ENCODE data around the gene CEP112. TPM values are rescaled to one million over a fixed set of nuclear protein-coding genes. Genes with fewer than 3 reads are reported as not detected.

CEP112 gene
- total and polyA plus RNA-seq, 2 experiments from 2014 or later, result 4.0 to 4.3 TPM

DNA sequence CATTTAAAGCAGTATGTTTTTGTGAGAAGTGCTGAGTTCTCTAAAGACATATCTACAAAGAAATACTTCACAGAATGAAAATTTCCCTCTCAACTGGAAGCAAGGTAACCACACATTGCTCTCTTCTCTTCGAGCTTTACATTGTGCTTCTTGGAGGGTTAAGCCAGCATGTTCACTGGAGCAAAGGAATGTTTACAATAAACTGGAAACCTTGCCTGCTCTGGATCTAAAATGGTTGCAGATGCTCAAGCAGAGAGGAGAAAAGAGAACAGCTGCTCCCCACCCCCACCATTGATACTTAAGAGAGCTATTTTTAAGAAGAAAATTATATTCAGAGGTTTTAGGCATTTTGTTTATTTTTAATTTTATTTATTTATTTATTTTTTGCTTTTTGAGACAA, 213.1 kb downstream of the CEP112 start (continued):
- TF ChIP-seq, protein P1, sequence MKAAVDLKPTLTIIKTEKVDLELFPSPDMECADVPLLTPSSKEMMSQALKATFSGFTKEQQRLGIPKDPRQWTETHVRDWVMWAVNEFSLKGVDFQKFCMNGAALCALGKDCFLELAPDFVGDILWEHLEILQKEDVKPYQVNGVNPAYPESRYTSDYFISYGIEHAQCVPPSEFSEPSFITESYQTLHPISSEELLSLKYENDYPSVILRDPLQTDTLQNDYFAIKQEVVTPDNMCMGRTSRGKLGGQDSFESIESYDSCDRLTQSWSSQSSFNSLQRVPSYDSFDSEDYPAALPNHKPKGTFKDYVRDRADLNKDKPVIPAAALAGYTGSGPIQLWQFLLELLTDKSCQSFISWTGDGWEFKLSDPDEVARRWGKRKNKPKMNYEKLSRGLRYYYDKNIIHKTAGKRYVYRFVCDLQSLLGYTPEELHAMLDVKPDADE (IDR thresholded peaks at IDR 0.05), result no peak
- no peak for TF ChIP-seq ZNF331 (CRISPR knock-in tag; IDR thresholded peaks at IDR 0.05; ENCODE audit: low read depth)
- TF ChIP-seq, protein P2, sequence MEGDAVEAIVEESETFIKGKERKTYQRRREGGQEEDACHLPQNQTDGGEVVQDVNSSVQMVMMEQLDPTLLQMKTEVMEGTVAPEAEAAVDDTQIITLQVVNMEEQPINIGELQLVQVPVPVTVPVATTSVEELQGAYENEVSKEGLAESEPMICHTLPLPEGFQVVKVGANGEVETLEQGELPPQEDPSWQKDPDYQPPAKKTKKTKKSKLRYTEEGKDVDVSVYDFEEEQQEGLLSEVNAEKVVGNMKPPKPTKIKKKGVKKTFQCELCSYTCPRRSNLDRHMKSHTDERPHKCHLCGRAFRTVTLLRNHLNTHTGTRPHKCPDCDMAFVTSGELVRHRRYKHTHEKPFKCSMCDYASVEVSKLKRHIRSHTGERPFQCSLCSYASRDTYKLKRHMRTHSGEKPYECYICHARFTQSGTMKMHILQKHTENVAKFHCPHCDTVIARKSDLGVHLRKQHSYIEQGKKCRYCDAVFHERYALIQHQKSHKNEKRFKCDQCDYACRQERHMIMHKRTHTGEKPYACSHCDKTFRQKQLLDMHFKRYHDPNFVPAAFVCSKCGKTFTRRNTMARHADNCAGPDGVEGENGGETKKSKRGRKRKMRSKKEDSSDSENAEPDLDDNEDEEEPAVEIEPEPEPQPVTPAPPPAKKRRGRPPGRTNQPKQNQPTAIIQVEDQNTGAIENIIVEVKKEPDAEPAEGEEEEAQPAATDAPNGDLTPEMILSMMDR (conservative IDR thresholded peaks at IDR 0.05; ENCODE audit: low read depth in 2 of 2), result no peak
- no peak for TF ChIP-seq ZNF114 (CRISPR knock-in tag; IDR thresholded peaks at IDR 0.05)
- no peak for TF ChIP-seq JUNB (IDR thresholded peaks at IDR 0.05; ENCODE audit: unreplicated experiment)
- no peak for TF ChIP-seq POLR2AphosphoS5 (IDR thresholded peaks at IDR 0.05; ENCODE audit: low read depth)

DNA sequence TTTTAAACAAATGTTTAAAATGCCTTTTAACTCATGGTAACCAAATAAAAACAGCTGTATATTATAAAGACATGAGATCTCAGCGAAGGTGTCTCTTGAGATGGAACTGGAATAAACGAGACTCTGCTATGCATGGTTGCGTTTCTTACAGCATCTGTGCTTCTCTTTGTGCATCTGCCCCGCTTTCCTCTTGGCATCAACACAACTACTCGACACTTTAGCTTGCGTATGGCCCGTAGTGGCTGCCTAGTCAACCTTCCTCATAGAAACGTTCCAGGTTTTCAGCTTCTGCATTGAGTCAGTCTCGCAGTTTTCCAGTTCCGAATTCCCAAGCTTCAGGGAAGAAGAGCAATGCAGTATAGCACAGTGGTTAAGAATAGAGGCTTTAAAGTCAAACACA, 214.9 kb downstream of the CEP112 start:
- DNase-seq (ENCODE audit: low spot score) (no peak), ATAC-seq (no peak)
- peaks cover 3% of the 10 kb centered on the region; the same call in 1 of the 3 replicates for H3K9me3 Mint-ChIP-seq
- Histone ChIP-seq H3K4me2 (no peak overlapping the region), H3K36me3 (ENCODE audit: insufficient read depth) (no peaks in the 10 kb centered on the region), H3K27me3 (ENCODE audit: insufficient read depth) (no peaks in the 10 kb centered on the region), H4K20me1 (replicated peaks; ENCODE audit: insufficient read depth) (no peaks in the 10 kb centered on the region), H2AFZ (no peak overlapping the region), H3K79me2 (replicated peaks; ENCODE audit: insufficient read depth) (no peaks in the 10 kb centered on the region), H3K4me1 (ENCODE audit: insufficient read depth) (no peaks in the 10 kb centered on the region), H3K4me3 (no peak overlapping the region), H3K27ac (ENCODE audit: low read depth) (no peak overlapping the region), H3F3A (replicated peaks; ENCODE audit: low read depth) (no peaks in the 10 kb centered on the region), H3K9me2 (ENCODE audit: insufficient read depth) (no peaks in the 10 kb centered on the region)
- H3K4me3 Mint-ChIP-seq, result no peak overlapping the region
- no peaks in the 10 kb centered on the region for H3K36me3 Mint-ChIP-seq (ENCODE audit: low read depth)
- H3K27me3 Mint-ChIP-seq (ENCODE audit: insufficient read depth, low read depth, poor library complexity), result peaks cover 4% of the 10 kb centered on the region
- H3K4me1 Mint-ChIP-seq, result peaks cover 5% of the 10 kb centered on the region; the same call in 2 of the 3 replicates
- no peak overlapping the region for H3K27ac Mint-ChIP-seq
- no peak for TF ChIP-seq ZNF331 (CRISPR knock-in tag; IDR thresholded peaks at IDR 0.05; ENCODE audit: low read depth)
- no peak for TF ChIP-seq POLR2AphosphoS5 (IDR thresholded peaks at IDR 0.05; ENCODE audit: low read depth)
- TF ChIP-seq EZH2phosphoT487 (IDR thresholded peaks at IDR 0.05; ENCODE audit: unreplicated experiment), result no peak
- TF ChIP-seq JUNB (IDR thresholded peaks at IDR 0.05; ENCODE audit: unreplicated experiment), result no peak
- TF ChIP-seq ZNF114 (CRISPR knock-in tag; IDR thresholded peaks at IDR 0.05), result no peak
- TF ChIP-seq STAT1 (IDR thresholded peaks at IDR 0.05; ENCODE audit: unreplicated experiment), result no peak
- TF ChIP-seq, protein P3, sequence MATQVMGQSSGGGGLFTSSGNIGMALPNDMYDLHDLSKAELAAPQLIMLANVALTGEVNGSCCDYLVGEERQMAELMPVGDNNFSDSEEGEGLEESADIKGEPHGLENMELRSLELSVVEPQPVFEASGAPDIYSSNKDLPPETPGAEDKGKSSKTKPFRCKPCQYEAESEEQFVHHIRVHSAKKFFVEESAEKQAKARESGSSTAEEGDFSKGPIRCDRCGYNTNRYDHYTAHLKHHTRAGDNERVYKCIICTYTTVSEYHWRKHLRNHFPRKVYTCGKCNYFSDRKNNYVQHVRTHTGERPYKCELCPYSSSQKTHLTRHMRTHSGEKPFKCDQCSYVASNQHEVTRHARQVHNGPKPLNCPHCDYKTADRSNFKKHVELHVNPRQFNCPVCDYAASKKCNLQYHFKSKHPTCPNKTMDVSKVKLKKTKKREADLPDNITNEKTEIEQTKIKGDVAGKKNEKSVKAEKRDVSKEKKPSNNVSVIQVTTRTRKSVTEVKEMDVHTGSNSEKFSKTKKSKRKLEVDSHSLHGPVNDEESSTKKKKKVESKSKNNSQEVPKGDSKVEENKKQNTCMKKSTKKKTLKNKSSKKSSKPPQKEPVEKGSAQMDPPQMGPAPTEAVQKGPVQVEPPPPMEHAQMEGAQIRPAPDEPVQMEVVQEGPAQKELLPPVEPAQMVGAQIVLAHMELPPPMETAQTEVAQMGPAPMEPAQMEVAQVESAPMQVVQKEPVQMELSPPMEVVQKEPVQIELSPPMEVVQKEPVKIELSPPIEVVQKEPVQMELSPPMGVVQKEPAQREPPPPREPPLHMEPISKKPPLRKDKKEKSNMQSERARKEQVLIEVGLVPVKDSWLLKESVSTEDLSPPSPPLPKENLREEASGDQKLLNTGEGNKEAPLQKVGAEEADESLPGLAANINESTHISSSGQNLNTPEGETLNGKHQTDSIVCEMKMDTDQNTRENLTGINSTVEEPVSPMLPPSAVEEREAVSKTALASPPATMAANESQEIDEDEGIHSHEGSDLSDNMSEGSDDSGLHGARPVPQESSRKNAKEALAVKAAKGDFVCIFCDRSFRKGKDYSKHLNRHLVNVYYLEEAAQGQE (IDR thresholded peaks at IDR 0.05; ENCODE audit: unreplicated experiment), result no peak
- TF ChIP-seq, protein P2 (conservative IDR thresholded peaks at IDR 0.05; ENCODE audit: low read depth in 2 of 2), result no peak
- no peak for TF ChIP-seq NANOG (IDR thresholded peaks at IDR 0.05; ENCODE audit: borderline replicate concordance)
- no peak for TF ChIP-seq CREB1 (CRISPR knock-in tag; IDR thresholded peaks at IDR 0.05; ENCODE audit: low read depth)
- TF ChIP-seq EZH2 (IDR thresholded peaks at IDR 0.05; ENCODE audit: low read depth, unreplicated experiment), result no peak
